ENCODE results near the gene TNIP2. TPM values are rescaled to one million over a fixed set of nuclear protein-coding genes. Genes with fewer than 3 reads are reported as not detected.

TNIP2 gene
- total RNA-seq, 2 donors from 2014 or later = 33.1 to 36.5 TPM

DNA sequence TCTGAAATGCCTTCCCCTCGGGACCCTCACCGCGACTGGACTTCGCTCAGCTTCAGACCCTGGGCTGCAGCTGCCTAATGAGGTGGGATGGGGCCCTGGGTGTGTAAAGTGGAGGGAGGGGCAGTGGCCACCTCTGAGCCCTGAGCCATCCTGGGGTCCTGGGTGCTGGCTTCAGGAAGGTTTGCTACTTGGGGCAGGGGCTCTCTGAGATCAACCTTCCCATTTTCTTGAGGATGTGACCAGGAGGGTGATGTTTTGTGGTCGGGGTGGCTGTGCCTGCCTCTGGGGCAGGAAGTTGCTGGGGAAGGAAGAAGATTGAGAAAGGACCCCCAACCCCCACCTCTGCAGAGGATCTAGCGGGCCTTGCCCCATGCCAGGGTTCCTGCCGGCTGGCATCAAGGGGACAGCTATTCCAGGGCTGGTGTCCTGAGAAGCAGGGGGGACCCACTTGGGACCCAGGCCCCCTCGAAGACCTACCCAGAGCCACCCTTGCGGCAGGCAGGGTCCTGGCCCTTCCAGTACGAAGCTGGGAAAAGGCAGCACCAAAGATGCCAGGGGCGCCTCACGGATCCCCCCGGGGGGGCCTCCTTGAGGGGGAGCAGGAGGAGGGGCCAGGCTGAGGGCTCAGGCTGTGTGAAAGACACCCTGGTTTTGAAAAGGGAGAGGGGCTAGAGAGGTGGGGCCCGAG, 43.2 kb upstream of the TNIP2 start:
- TF ChIP-seq, protein P1, sequence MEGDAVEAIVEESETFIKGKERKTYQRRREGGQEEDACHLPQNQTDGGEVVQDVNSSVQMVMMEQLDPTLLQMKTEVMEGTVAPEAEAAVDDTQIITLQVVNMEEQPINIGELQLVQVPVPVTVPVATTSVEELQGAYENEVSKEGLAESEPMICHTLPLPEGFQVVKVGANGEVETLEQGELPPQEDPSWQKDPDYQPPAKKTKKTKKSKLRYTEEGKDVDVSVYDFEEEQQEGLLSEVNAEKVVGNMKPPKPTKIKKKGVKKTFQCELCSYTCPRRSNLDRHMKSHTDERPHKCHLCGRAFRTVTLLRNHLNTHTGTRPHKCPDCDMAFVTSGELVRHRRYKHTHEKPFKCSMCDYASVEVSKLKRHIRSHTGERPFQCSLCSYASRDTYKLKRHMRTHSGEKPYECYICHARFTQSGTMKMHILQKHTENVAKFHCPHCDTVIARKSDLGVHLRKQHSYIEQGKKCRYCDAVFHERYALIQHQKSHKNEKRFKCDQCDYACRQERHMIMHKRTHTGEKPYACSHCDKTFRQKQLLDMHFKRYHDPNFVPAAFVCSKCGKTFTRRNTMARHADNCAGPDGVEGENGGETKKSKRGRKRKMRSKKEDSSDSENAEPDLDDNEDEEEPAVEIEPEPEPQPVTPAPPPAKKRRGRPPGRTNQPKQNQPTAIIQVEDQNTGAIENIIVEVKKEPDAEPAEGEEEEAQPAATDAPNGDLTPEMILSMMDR (conservative IDR thresholded peaks at IDR 0.05) = no peak
- no peak overlapping the region for H3K9ac ChIP-seq (ENCODE audit: extremely low read depth, low read length, poor library complexity, severe bottlenecking)
- no peak overlapping the region for H3K4me3 Mint-ChIP-seq
- no peak overlapping the region for H3K27ac ChIP-seq (ENCODE audit: low read depth, low read length)
- WGBS, 2 experiments (ENCODE audit: insufficient coverage in 1 of 2, insufficient read length in 1 of 2) = 93 to 97% methylated on average over 9 to 14 of the region's 14 CpGs
- peaks cover 7% of the 10 kb centered on the region for H3K4me1 Mint-ChIP-seq
- no peaks in the 10 kb centered on the region for H3K9me3 ChIP-seq (ENCODE audit: control insufficient read depth, low read length)
- no peaks in the 10 kb centered on the region for H3K4me1 ChIP-seq (ENCODE audit: control insufficient read depth, insufficient read depth, low read length)
- no peak overlapping the region for H3K27ac Mint-ChIP-seq
- H3K36me3 ChIP-seq (ENCODE audit: control insufficient read depth, insufficient read depth, low read length) = no peaks in the 10 kb centered on the region
- no peaks in the 10 kb centered on the region for H3K9me3 Mint-ChIP-seq
- H3K36me3 Mint-ChIP-seq (ENCODE audit: low read depth) = no peaks in the 10 kb centered on the region
- H3K4me3 ChIP-seq (ENCODE audit: low read length) = no peak overlapping the region
- peaks cover 9% of the 10 kb centered on the region for H3K27me3 Mint-ChIP-seq (ENCODE audit: insufficient read depth)
- DNase-seq = no peak
- peaks cover 4% of the 10 kb centered on the region for H3K27me3 ChIP-seq (ENCODE audit: control insufficient read depth, insufficient read depth, low read length, poor library complexity, severe bottlenecking)

DNA sequence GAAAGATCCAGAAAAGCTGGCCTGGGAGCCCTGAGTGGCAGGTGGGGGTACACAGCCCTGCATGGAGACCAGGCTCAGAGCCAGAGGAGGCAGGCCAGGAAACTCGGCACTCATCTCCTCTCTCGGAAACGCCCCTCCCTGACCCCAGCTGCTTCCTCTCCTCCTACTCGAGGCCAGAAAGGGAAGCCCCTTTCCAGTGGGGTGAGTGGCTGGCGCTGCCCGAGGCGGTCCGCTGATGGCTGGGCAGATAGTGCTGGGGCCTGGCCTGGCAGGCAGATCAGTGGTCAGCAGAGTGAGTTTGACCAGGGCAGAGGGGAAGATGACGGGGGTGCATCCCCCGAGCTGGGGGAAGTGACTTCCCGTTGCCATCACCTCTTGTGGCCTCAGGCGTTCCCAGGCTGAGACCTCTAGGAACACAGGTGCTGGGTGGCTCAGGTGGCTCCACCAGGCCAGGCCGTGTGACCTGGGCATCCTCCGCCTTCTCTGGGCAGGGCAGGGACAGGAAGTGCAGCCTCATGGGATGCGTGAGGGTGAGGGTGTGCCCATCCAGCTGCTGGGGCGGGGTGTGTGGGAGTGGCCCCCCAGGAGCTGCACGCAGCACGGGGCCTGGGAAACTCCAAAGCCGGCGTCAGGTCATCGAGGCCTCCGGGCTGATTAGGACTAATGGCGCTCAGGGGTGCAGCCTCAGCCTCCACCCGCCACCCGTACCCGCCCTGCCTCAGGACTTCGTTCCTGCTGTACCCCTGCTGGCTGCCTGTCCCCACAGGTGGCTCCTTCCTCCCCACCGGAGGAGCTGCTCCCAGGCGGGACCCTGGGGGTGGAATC, 42.5 kb upstream of the TNIP2 start:
- Histone ChIP-seq H3K4me3 (ENCODE audit: low read length) (no peak overlapping the region), H3K27me3 (ENCODE audit: control insufficient read depth, insufficient read depth, low read length, poor library complexity, severe bottlenecking) (peaks cover 11% of the 10 kb centered on the region), H3K9ac (ENCODE audit: extremely low read depth, low read length, poor library complexity, severe bottlenecking) (no peak overlapping the region), H3K27ac (ENCODE audit: low read depth, low read length) (no peak overlapping the region), H3K9me3 (ENCODE audit: control insufficient read depth, low read length) (no peaks in the 10 kb centered on the region), H3K4me1 (ENCODE audit: control insufficient read depth, insufficient read depth, low read length) (no peaks in the 10 kb centered on the region), H3K36me3 (ENCODE audit: control insufficient read depth, insufficient read depth, low read length) (no peaks in the 10 kb centered on the region)
- Mint-ChIP-seq H3K27ac (no peak overlapping the region), H3K27me3 (ENCODE audit: insufficient read depth) (peaks cover 17% of the 10 kb centered on the region), H3K4me1 (peaks cover 7% of the 10 kb centered on the region), H3K36me3 (ENCODE audit: low read depth) (no peaks in the 10 kb centered on the region), H3K9me3 (no peaks in the 10 kb centered on the region), H3K4me3 (no peak overlapping the region)
- 90 to 98% methylated on average over 15 to 29 of the region's 29 CpGs for WGBS, 2 experiments (ENCODE audit: insufficient coverage in 1 of 2, insufficient read length in 1 of 2)
- TF ChIP-seq, protein P1 (conservative IDR thresholded peaks at IDR 0.05) = no peak
- no peak for DNase-seq

DNA sequence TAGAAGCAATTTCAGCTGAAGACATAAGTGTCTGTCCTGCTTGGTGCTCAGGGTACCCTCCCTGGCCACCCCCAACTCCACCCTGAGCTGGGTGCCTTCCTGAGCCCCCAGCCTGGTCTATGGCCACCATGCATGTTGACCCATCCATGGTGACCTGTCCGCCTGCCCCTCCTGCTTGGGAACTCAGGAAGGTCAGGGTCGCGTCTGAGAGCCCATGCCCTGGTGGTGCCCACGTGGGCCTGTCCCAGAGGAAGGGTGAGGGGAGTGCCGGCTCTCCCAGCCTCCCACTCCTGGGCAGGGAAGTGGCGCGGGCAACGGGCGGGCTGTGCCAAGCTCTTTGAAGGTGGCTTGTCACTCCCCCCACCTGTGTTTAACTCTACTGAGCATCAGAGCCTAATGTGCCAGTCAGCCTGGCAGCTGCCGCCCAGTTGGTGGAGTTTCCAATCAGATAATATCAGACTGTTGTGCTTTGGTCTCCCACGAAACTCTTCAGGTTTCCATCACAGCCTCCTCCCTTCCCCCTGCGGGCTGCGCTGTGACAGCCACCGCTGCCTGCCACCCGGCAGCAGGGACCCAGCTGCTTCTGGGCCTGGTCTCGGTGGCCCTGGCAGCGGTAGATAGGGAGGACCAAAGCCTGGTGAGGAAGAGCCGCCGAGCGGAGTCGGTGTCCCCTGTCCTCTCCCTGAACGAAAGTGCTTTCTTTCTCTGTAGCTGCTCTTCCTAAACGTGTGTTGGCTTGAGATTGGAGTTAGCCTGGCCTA, 41.6 kb upstream of the TNIP2 start:
- Mint-ChIP-seq H3K4me1 (peaks cover 7% of the 10 kb centered on the region), H3K36me3 (ENCODE audit: low read depth) (no peaks in the 10 kb centered on the region), H3K27ac (no peak overlapping the region), H3K4me3 (no peak overlapping the region), H3K27me3 (ENCODE audit: insufficient read depth) (peaks cover 19% of the 10 kb centered on the region), H3K9me3 (no peaks in the 10 kb centered on the region)
- DNase-seq = no peak
- Histone ChIP-seq H3K27me3 (ENCODE audit: control insufficient read depth, insufficient read depth, low read length, poor library complexity, severe bottlenecking) (peaks cover 15% of the 10 kb centered on the region), H3K36me3 (ENCODE audit: control insufficient read depth, insufficient read depth, low read length) (no peaks in the 10 kb centered on the region), H3K4me3 (ENCODE audit: low read length) (no peak overlapping the region), H3K27ac (ENCODE audit: low read depth, low read length) (no peak overlapping the region), H3K9me3 (ENCODE audit: control insufficient read depth, low read length) (no peaks in the 10 kb centered on the region), H3K9ac (ENCODE audit: extremely low read depth, low read length, poor library complexity, severe bottlenecking) (no peak overlapping the region), H3K4me1 (ENCODE audit: control insufficient read depth, insufficient read depth, low read length) (no peaks in the 10 kb centered on the region)
- 89% methylated on average over 11 to 23 of the region's 23 CpGs for WGBS, 2 experiments (ENCODE audit: insufficient coverage in 1 of 2, insufficient read length in 1 of 2)
- TF ChIP-seq, protein P1 (conservative IDR thresholded peaks at IDR 0.05) = no peak
